HepG2 (cell line): ENCODE results near the gene AP3M1.

Experiments
- CREB1 ChIP-seq, 2 experiments: fragments of 450-650 bp in 1 of 2; IDR thresholded peaks; 2 replicates each; pipeline ENCODE4 v1.6.1; 2016 to 2017; ENCODE audit warnings: control low read depth in 1 of 2, mild to moderate bottlenecking in 1 of 2, missing compliant biosample characterization in 1 of 2, missing genetic modification characterization in 1 of 2
- CTCF ChIP-seq: sonication (generic); formaldehyde crosslinking; IDR thresholded peaks from 2 replicates; pipeline ENCODE4 v1.5.0; 2020; ENCODE audit warnings: mild to moderate bottlenecking, missing genetic modification reagents, moderate library complexity
- E2F5 ChIP-seq: sonication (generic); formaldehyde crosslinking; conservative IDR thresholded peaks from 2 replicates; pipeline ENCODE4 v1.4.0; 2020; ENCODE audit warnings: missing genetic modification reagents
- EP300 ChIP-seq, 3 experiments: sonication (generic) in 1 of 3; formaldehyde crosslinking in 1 of 3; IDR thresholded peaks; 2 replicates each; pipeline versions ENCODE4 v1.5.1 to v1.6.1; 2011 to 2020; ENCODE audit warnings: low read depth in 2 of 3, low read length in 2 of 3, borderline replicate concordance in 1 of 3, improper control_type of control experiment in 1 of 3, mild to moderate bottlenecking in 1 of 3, missing genetic modification reagents in 1 of 3, moderate library complexity in 1 of 3
- EZH2 ChIP-seq: conservative IDR thresholded peaks from 2 replicates; pipeline ENCODE4 v1.6.1; 2012; ENCODE audit warnings: mild to moderate bottlenecking, low read depth, low read length, moderate library complexity
- KDM5A ChIP-seq: fragments of 200-600 bp; sonication (generic); IDR thresholded peaks from 2 replicates; pipeline ENCODE4 v1.7.0; 2018; ENCODE audit warnings: antibody characterized with exemption, mild to moderate bottlenecking, low read length, borderline replicate concordance
- MAF1 ChIP-seq: sonication (generic); formaldehyde crosslinking; IDR thresholded peaks from 2 replicates; pipeline ENCODE4 v1.5.0; 2020; ENCODE audit warnings: missing genetic modification reagents, borderline replicate concordance
- PHF21A ChIP-seq: sonication (generic); formaldehyde crosslinking; IDR thresholded peaks from 2 replicates; pipeline ENCODE4 v1.5.0; 2020; ENCODE audit warnings: mild to moderate bottlenecking, missing genetic modification reagents
- RAD21 ChIP-seq: fragments of 450-650 bp; formaldehyde crosslinking; IDR thresholded peaks from 2 replicates; pipeline ENCODE4 v1.5.0; 2020; ENCODE audit warnings: mild to moderate bottlenecking
- TAF1 ChIP-seq: sonication (generic); formaldehyde crosslinking; IDR thresholded peaks from 2 replicates; pipeline ENCODE4 v1.4.0; 2020; ENCODE audit warnings: missing genetic modification reagents
- ZBTB21 ChIP-seq: sonication (generic); formaldehyde crosslinking; IDR thresholded peaks from 2 replicates; pipeline ENCODE4 v1.4.0; 2020; ENCODE audit warnings: missing genetic modification reagents
- ZNF431 ChIP-seq: sonication (generic); formaldehyde crosslinking; IDR thresholded peaks from 2 replicates; pipeline ENCODE4 v1.9.0; 2022; ENCODE audit warnings: missing genetic modification reagents, low read depth, mild to moderate bottlenecking, borderline replicate concordance
- TF ChIP-seq, protein P1 (sequence below): sonication (generic); formaldehyde crosslinking; IDR thresholded peaks from 2 replicates; pipeline ENCODE4 v1.4.0; 2020; ENCODE audit warnings: missing genetic modification reagents

GRCh38 chr10:74122060-74122459, 28.6 kb downstream of the AP3M1 start:
- TF ChIP-seq EZH2 (no peak), ZNF431 (no peak), RAD21 (CRISPR knock-in tag) (no peak), EP300 (IDR thresholded peaks at IDR 0.05; ENCODE audit: low read depth in 2 of 2, low read length in 2 of 2) (no peak), EP300 (CRISPR knock-in tag; IDR thresholded peaks at IDR 0.05; ENCODE audit: borderline replicate concordance) (no peak), ZBTB21 (CRISPR knock-in tag) (no peak), CTCF (CRISPR knock-in tag) (no peak), TAF1 (CRISPR knock-in tag) (no peak), PHF21A (no peak), KDM5A (no peak), E2F5 (CRISPR knock-in tag) (no peak), MAF1 (CRISPR knock-in tag) (no peak), CREB1 (IDR thresholded peaks at IDR 0.05) (no peak), CREB1 (CRISPR knock-in tag; IDR thresholded peaks at IDR 0.05) (no peak)
- TF ChIP-seq, protein P1, sequence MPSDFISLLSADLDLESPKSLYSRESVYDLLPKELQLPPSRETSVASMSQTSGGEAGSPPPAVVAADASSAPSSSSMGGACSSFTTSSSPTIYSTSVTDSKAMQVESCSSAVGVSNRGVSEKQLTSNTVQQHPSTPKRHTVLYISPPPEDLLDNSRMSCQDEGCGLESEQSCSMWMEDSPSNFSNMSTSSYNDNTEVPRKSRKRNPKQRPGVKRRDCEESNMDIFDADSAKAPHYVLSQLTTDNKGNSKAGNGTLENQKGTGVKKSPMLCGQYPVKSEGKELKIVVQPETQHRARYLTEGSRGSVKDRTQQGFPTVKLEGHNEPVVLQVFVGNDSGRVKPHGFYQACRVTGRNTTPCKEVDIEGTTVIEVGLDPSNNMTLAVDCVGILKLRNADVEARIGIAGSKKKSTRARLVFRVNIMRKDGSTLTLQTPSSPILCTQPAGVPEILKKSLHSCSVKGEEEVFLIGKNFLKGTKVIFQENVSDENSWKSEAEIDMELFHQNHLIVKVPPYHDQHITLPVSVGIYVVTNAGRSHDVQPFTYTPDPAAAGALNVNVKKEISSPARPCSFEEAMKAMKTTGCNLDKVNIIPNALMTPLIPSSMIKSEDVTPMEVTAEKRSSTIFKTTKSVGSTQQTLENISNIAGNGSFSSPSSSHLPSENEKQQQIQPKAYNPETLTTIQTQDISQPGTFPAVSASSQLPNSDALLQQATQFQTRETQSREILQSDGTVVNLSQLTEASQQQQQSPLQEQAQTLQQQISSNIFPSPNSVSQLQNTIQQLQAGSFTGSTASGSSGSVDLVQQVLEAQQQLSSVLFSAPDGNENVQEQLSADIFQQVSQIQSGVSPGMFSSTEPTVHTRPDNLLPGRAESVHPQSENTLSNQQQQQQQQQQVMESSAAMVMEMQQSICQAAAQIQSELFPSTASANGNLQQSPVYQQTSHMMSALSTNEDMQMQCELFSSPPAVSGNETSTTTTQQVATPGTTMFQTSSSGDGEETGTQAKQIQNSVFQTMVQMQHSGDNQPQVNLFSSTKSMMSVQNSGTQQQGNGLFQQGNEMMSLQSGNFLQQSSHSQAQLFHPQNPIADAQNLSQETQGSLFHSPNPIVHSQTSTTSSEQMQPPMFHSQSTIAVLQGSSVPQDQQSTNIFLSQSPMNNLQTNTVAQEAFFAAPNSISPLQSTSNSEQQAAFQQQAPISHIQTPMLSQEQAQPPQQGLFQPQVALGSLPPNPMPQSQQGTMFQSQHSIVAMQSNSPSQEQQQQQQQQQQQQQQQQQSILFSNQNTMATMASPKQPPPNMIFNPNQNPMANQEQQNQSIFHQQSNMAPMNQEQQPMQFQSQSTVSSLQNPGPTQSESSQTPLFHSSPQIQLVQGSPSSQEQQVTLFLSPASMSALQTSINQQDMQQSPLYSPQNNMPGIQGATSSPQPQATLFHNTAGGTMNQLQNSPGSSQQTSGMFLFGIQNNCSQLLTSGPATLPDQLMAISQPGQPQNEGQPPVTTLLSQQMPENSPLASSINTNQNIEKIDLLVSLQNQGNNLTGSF (CRISPR knock-in tag): no peak
